Measurements from ENCODE around the gene CNNM3. TPM values are rescaled to one million over a fixed set of nuclear protein-coding genes. Genes with fewer than 3 reads are reported as not detected.
A peak's percentile ranks its signal among the peaks of the same experiment; 100 is the strongest.

The CNNM3 gene
- polyA plus RNA-seq, 3 donors from 2014 or later: 5.5 to 11.0 (median 9.9) TPM

- Mint-ChIP-seq H3K9me3 (no peaks in the 10 kb centered on the region), H3K4me1 (peaks cover 43 to 54% of the 10 kb centered on the region in 2 donors), H3K4me3 (peak within 1 kb of the TSS; percentile 90 to 97 (median 94)), H3K27me3 (ENCODE audit: low read depth in 3 of 3) (peaks cover 5 to 10% (median 8%) of the 10 kb centered on the region in 3 donors), H3K27ac (peak within 1 kb of the TSS; percentile 84 to 98 (median 94)), H3K36me3 (peaks cover 0 to 3% (median 0%) of the 10 kb centered on the region in 3 donors)
- peak; percentile 79 to 80 (median 80) for DNase-seq
Measured at GRCh38 chr2:96869822-96870625, 54.0 kb downstream of the CNNM3 start, which contains the start of gene SEMA4C. SEMA4C (minus strand) TSS chr2:96870080; CDS start chr2:96867886, 2,194 bp downstream.

DNA sequence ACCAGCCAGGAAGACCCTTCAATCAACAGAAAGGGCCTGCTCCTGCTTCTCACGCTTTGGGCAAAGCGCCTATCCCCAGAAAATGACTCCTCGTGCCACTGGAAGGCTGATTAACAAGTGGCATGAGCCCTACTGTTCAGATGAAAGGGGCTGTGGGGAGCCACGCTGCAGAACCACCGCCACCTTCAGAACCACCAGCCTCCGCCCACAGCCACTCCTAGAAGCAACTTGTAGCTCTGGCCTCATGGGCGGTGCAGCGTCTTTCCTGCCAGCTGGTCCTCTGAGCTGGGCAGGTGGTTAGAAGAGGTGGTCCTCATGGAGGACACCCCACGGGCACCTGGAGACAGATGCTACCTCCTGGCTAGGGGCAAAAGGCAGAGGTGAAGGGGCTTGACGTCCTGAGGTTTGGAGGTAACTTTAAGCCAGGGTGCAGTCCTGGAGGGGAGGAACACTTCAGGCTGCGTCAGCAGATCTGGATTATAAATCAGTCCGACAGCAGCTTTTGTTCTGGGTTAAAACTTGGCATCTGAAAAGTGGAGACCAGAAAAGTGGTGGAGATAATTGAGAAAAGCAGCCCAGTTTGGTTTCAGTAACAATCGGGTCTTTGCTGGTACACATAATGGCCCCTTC lies 54.7 kb downstream of the CNNM3 start:
- Mint-ChIP-seq H3K4me3 (peak overlapping the region; percentile 90 to 97 (median 94)), H3K27me3 (ENCODE audit: low read depth in 3 of 3) (peaks cover 5 to 10% (median 8%) of the 10 kb centered on the region in 3 donors), H3K4me1 (peaks cover 42 to 57% of the 10 kb centered on the region in 2 donors), H3K9me3 (no peaks in the 10 kb centered on the region), H3K36me3 (peaks cover 0 to 3% (median 0%) of the 10 kb centered on the region in 3 donors), H3K27ac (peak overlapping the region; percentile 84 to 98 (median 94))
- peak; percentile 80 to 84 (median 83) for DNase-seq

DNA sequence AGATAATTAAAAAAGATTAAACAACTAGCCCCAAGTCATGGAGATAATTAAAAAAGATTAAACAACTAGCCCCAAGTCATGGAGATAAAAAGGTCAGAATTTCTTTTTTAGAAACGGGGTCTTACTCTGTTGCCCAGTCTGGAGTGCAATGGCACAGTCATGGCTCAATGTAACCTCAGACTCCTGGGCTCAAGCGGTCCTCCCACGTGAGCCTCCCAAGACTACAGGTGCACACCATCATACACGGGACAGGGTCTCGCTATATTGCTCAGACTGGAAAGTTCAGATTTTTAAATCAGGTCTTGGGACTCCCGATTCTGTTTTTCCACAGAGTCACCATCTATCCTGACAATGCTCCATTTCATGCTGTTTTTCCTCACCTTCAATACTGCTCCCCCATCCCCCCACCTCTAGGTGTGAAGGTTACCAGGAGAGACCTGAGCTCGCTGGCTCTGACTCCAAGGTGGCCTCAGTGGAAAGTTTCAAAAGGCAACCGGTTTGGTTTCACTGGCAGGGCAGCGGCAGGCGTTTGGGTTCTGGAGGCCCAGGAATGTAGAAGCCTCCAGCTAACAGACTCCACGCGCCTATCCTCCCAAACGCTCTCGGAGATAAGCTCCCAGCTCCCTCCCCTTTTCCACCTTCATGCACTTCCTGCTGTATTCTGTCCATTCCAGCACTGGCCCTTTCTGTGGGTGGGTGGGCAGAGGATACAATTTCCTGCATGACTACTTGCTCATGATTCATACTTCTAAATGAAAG lies 56.7 kb downstream of the CNNM3 start:
- peaks cover 37 to 51% of the 10 kb centered on the region in 2 donors for H3K4me1 Mint-ChIP-seq
- no peaks in the 10 kb centered on the region for H3K9me3 Mint-ChIP-seq
- peak overlapping the region in 5 of 6 donors; percentile 17 to 72 (median 37) for H3K27ac Mint-ChIP-seq
- H3K36me3 Mint-ChIP-seq: peaks cover 0 to 3% (median 0%) of the 10 kb centered on the region in 3 donors
- DNase-seq: no peak
- peaks cover 5 to 10% (median 5%) of the 10 kb centered on the region in 3 donors for H3K27me3 Mint-ChIP-seq (ENCODE audit: low read depth in 3 of 3)
- no peak overlapping the region for H3K4me3 Mint-ChIP-seq

GRCh38 chr2:96873651-96874096 lies 57.6 kb downstream of the CNNM3 start:
- Mint-ChIP-seq H3K36me3 (peaks cover 0 to 3% (median 0%) of the 10 kb centered on the region in 3 donors), H3K27me3 (ENCODE audit: low read depth in 3 of 3) (peaks cover 2 to 5% (median 3%) of the 10 kb centered on the region in 3 donors), H3K27ac (no peak overlapping the region), H3K4me3 (no peak overlapping the region), H3K4me1 (peaks cover 33 to 49% of the 10 kb centered on the region in 2 donors), H3K9me3 (no peaks in the 10 kb centered on the region)
- DNase-seq: no peak

GRCh38 chr2:96874198-96874831 lies 58.2 kb downstream of the CNNM3 start:
- peaks cover 2 to 5% (median 3%) of the 10 kb centered on the region in 3 donors for H3K27me3 Mint-ChIP-seq (ENCODE audit: low read depth in 3 of 3)
- peaks cover 35 to 49% of the 10 kb centered on the region in 2 donors for H3K4me1 Mint-ChIP-seq
- no peak overlapping the region for H3K27ac Mint-ChIP-seq
- no peak overlapping the region for H3K4me3 Mint-ChIP-seq
- no peaks in the 10 kb centered on the region for H3K9me3 Mint-ChIP-seq
- no peak for DNase-seq
- H3K36me3 Mint-ChIP-seq: peaks cover 0 to 3% (median 0%) of the 10 kb centered on the region in 3 donors

GRCh38 chr2:96875498-96876268 lies 59.6 kb downstream of the CNNM3 start:
- Mint-ChIP-seq H3K4me1 (peaks cover 31 to 44% of the 10 kb centered on the region in 2 donors), H3K27me3 (ENCODE audit: low read depth in 3 of 3) (peaks cover 0 to 2% (median under 1%) of the 10 kb centered on the region in 3 donors), H3K27ac (no peak overlapping the region), H3K36me3 (peaks cover 0 to under 1% (median 0%) of the 10 kb centered on the region in 3 donors), H3K9me3 (no peaks in the 10 kb centered on the region), H3K4me3 (no peak overlapping the region)
- DNase-seq: no peak

- no peaks in the 10 kb centered on the region for H3K27me3 Mint-ChIP-seq (ENCODE audit: low read depth in 3 of 3)
- H3K27ac Mint-ChIP-seq: peak overlapping the region; percentile 36 to 70 (median 50)
- H3K9me3 Mint-ChIP-seq: no peaks in the 10 kb centered on the region
- no peak for DNase-seq
- H3K36me3 Mint-ChIP-seq: no peaks in the 10 kb centered on the region
- H3K4me1 Mint-ChIP-seq: peaks cover 24 to 36% of the 10 kb centered on the region in 2 donors
- peak overlapping the region in 3 of 5 donors; percentile 44 to 52 (median 46) for H3K4me3 Mint-ChIP-seq
Measured at GRCh38 chr2:96876269-96877041, 60.4 kb downstream of the CNNM3 start.

DNA sequence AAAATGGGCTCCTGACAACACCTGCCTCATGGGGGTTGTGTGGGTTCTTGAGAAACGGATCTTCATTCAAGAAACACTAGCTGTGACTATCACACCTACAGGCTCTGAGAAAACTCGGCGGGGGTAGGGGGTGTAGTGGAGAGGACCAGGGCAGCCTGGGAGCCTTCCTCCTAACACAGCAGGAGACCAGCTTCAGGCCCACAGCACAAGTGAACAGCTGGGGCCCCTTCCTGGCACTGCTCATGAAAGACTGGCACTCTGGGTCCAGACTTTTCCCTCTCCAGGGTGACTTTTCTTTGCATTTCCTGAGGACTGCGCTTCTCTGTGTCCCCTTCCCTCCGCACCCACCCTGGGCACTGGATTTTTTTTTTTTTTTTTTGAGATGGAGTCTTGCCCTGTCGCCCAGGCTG lies 61.0 kb downstream of the CNNM3 start:
- DNase-seq: peak in 2 of 3 donors; percentile 27 to 30
- H3K27me3 Mint-ChIP-seq (ENCODE audit: low read depth in 3 of 3): no peaks in the 10 kb centered on the region
- H3K9me3 Mint-ChIP-seq: no peaks in the 10 kb centered on the region
- H3K27ac Mint-ChIP-seq: peak overlapping the region; percentile 9 to 70 (median 43)
- H3K36me3 Mint-ChIP-seq: no peaks in the 10 kb centered on the region
- H3K4me1 Mint-ChIP-seq: peaks cover 24 to 35% of the 10 kb centered on the region in 2 donors
- H3K4me3 Mint-ChIP-seq: peak overlapping the region in 3 of 5 donors; percentile 44 to 52 (median 46)

DNA sequence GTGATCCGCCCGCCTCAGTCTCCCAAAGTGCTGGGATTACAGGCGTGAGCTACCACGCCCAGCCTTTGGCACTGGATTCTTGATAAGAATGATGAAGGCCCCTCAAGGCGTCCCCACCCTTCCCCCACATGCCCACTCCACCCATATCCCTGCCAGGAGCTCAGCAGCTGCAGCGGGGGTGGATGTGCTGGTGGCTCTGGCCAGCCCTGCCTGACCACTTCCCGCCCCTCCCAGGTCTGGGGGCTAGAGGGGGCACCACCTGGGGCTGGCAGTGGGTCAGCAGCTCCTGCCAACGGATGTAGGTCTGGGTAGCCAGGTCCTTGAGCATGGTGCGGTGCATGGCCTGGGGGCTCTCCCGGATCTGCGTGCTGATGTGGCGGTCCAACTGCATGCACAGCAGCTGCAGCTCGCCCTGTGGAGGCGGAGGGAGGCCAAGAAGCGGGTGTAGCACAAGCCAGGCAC lies 61.6 kb downstream of the CNNM3 start:
- Mint-ChIP-seq H3K4me3 (no peak overlapping the region), H3K36me3 (no peaks in the 10 kb centered on the region), H3K27ac (peak overlapping the region in 1 of 6 donors; percentile 26), H3K9me3 (no peaks in the 10 kb centered on the region), H3K4me1 (peaks cover 24 to 35% of the 10 kb centered on the region in 2 donors), H3K27me3 (ENCODE audit: low read depth in 3 of 3) (no peaks in the 10 kb centered on the region)
- no peak for DNase-seq

GRCh38 chr2:96878171-96878570 lies 62.1 kb downstream of the CNNM3 start:
- peak overlapping the region in 1 of 6 donors; percentile 14 for H3K27ac Mint-ChIP-seq
- no peaks in the 10 kb centered on the region for H3K36me3 Mint-ChIP-seq
- peaks cover 24 to 31% of the 10 kb centered on the region in 2 donors for H3K4me1 Mint-ChIP-seq
- H3K9me3 Mint-ChIP-seq: no peaks in the 10 kb centered on the region
- no peak for DNase-seq
- no peak overlapping the region for H3K4me3 Mint-ChIP-seq
- H3K27me3 Mint-ChIP-seq (ENCODE audit: low read depth in 3 of 3): no peaks in the 10 kb centered on the region

DNA sequence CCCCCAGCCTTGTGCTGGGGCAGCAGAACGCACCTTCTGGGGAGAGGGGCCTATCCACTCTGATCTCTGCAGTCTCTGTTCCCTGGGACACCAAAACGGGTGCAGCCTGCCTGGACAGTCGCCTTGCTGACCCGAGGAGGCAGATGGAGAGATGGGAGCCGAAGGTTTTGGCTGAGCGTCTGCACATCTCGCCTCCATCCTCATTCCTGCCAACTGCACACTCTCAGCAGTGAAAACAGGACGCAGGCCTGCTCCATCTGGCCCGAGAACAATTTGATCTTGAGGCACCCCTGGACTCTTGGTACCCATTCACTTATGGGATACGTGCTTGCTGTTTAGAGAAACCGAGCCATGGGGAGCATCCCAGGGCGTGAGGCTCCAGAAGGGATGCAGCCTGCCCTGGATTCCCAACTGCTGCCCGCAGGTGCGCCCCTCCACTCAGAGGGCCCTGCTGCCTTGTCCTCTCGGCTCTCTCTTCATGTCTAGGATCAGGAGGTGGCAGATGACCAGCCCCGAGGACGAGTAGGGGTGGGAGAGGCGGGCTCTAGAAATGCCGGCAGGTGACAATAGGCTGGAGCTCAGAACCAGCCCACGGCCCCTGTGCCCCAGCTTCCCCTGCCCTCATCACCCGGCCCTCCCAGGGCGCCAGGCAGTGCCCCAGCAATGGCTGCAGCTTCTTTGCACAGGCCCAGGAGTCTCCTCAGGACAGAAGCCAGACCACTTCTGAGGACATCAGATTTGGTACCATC lies 62.9 kb downstream of the CNNM3 start:
- no peak for DNase-seq
- Mint-ChIP-seq H3K27me3 (ENCODE audit: low read depth in 3 of 3) (no peaks in the 10 kb centered on the region), H3K4me1 (peaks cover 24 to 28% of the 10 kb centered on the region in 2 donors), H3K27ac (peak overlapping the region in 1 of 6 donors; percentile 12), H3K9me3 (no peaks in the 10 kb centered on the region), H3K4me3 (no peak overlapping the region), H3K36me3 (no peaks in the 10 kb centered on the region)
